ENCODE measurements around the gene SQOR.
A peak's percentile ranks its signal among the peaks of the same experiment; 100 is the strongest.
"Not testable (repeated sequence)": the region's sequence is repeated elsewhere in the genome, so short reads cannot be mapped to it uniquely, and the experiment has no call there.

SQOR gene

GRCh38 chr15:45631776-45632175 lies 3.1 kb upstream of the SQOR start:
- ATAC-seq (no peak), DNase-seq (no peak)

- ATAC-seq (peak; percentile 53), DNase-seq (peak; percentile 80)
Observed at GRCh38 chr15:45635191-45635638, 386 bp downstream of the SQOR start.

- DNase-seq: no peak
- ATAC-seq: no peak
Observed at GRCh38 chr15:45635763-45636292, 999 bp downstream of the SQOR start.

- no peak for DNase-seq
- peak; percentile 22 for ATAC-seq
Observed at GRCh38 chr15:45637141-45637540, 2.3 kb downstream of the SQOR start.

GRCh38 chr15:45637552-45638033 lies 2.8 kb downstream of the SQOR start:
- ATAC-seq: peak; percentile 69
- DNase-seq: peak; percentile 60

GRCh38 chr15:45640616-45641015 lies 5.8 kb downstream of the SQOR start:
- ATAC-seq (peak; percentile 30), DNase-seq (no peak)

GRCh38 chr15:45641374-45641781 lies 6.5 kb downstream of the SQOR start:
- no peak for DNase-seq
- no peak for ATAC-seq

- no peak for ATAC-seq
- DNase-seq: no peak
Observed at GRCh38 chr15:45641999-45642932, 7.4 kb downstream of the SQOR start.

- ATAC-seq (peak; percentile 59), DNase-seq (no peak)
Observed at GRCh38 chr15:45644437-45644836, 9.6 kb downstream of the SQOR start.

GRCh38 chr15:45645026-45645980 lies 10.5 kb downstream of the SQOR start:
- ATAC-seq (peak; percentile 33), DNase-seq (no peak)

GRCh38 chr15:45646220-45646619 lies 11.4 kb downstream of the SQOR start:
- no peak for DNase-seq
- no peak for ATAC-seq

GRCh38 chr15:45647828-45648227 lies 13.0 kb downstream of the SQOR start:
- no peak for ATAC-seq

GRCh38 chr15:45648521-45649200 lies 13.8 kb downstream of the SQOR start:
- no peak for DNase-seq
- no peak for ATAC-seq

More at GRCh38 chr15:45647828-45648227, 13.0 kb downstream of the SQOR start:
- DNase-seq: no peak

GRCh38 chr15:45650007-45650406 lies 15.2 kb downstream of the SQOR start:
- DNase-seq, ATAC-seq: not testable (repeated sequence)

- ATAC-seq (no peak), DNase-seq (no peak)
Observed at GRCh38 chr15:45650889-45651525, 16.2 kb downstream of the SQOR start.

- ATAC-seq (no peak), DNase-seq (no peak)
Observed at GRCh38 chr15:45653702-45654424, 19.0 kb downstream of the SQOR start.

GRCh38 chr15:45654749-45655148 lies 19.9 kb downstream of the SQOR start:
- ATAC-seq: no peak
- DNase-seq: no peak

GRCh38 chr15:45657254-45657653 lies 22.4 kb downstream of the SQOR start:
- DNase-seq (no peak), ATAC-seq (no peak)

GRCh38 chr15:45657764-45658545 lies 23.1 kb downstream of the SQOR start:
- DNase-seq: no peak
- no peak for ATAC-seq
